Measurements from ENCODE around the gene TASP1. TPM values are rescaled to one million over a fixed set of nuclear protein-coding genes. Genes with fewer than 3 reads are reported as not detected.
"Not testable (repeated sequence)": the region's sequence is repeated elsewhere in the genome, so short reads cannot be mapped to it uniquely, and the experiment has no call there.

TASP1 gene
- total RNA-seq, 1 donor from 2014 or later = 9.6 TPM

DNA sequence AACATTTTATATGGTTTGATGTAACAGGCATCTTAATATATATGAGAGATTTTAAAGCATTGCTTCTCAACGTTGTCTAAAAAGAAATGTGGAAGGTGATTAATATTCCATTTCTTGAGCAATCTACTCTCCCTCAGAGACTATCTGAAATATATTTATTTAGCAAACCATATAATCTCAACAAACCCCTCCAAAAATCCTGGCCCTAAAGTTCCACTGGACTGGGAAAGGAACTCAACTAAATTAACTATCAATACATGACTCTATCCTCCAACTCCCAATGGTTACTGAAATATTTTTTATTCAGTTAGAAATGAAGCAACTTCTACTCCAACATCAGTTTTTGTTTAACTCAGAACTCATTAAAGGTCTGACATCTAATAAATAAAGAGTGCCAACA lies 6.3 kb downstream of the TASP1 start:
- H3K27ac Mint-ChIP-seq = no peak overlapping the region
- peaks cover 6% of the 10 kb centered on the region for H3K36me3 Mint-ChIP-seq (ENCODE audit: low read depth)
- no peak overlapping the region for H3K4me3 Mint-ChIP-seq (ENCODE audit: low read depth)
- H3K27me3 Mint-ChIP-seq (ENCODE audit: low read depth) = no peaks in the 10 kb centered on the region
- peaks cover 12% of the 10 kb centered on the region for H3K4me1 Mint-ChIP-seq (ENCODE audit: low read depth)
- H3K9me3 Mint-ChIP-seq = no peaks in the 10 kb centered on the region
- intact Hi-C loops (cut with micrococcal nuclease) = loop anchor here (10.0 kb wide), 1 partner anchor 82 kb away; no protein-coding TSS in a partner anchor
- no peak for DNase-seq (ENCODE audit: low spot score)

- H3K4me3 Mint-ChIP-seq (ENCODE audit: low read depth); intact Hi-C loops (cut with micrococcal nuclease); H3K4me1 Mint-ChIP-seq (ENCODE audit: low read depth); DNase-seq (ENCODE audit: low spot score); H3K36me3 Mint-ChIP-seq (ENCODE audit: low read depth); H3K9me3 Mint-ChIP-seq; H3K27ac Mint-ChIP-seq; H3K27me3 Mint-ChIP-seq (ENCODE audit: low read depth): not testable (repeated sequence)
Observed at GRCh38 chr20:13627525-13627924, 11.2 kb downstream of the TASP1 start.

- no peak overlapping the region for H3K27ac Mint-ChIP-seq
- no peaks in the 10 kb centered on the region for H3K27me3 Mint-ChIP-seq (ENCODE audit: low read depth)
- H3K36me3 Mint-ChIP-seq (ENCODE audit: low read depth) = peaks cover 3% of the 10 kb centered on the region
- peaks cover 3% of the 10 kb centered on the region for H3K4me1 Mint-ChIP-seq (ENCODE audit: low read depth)
- no peak for DNase-seq (ENCODE audit: low spot score)
- no peaks in the 10 kb centered on the region for H3K9me3 Mint-ChIP-seq
- H3K4me3 Mint-ChIP-seq (ENCODE audit: low read depth) = no peak overlapping the region
- intact Hi-C loops (cut with micrococcal nuclease) = no loop called here
Observed at GRCh38 chr20:13626724-13627123, 12.0 kb downstream of the TASP1 start.

DNA sequence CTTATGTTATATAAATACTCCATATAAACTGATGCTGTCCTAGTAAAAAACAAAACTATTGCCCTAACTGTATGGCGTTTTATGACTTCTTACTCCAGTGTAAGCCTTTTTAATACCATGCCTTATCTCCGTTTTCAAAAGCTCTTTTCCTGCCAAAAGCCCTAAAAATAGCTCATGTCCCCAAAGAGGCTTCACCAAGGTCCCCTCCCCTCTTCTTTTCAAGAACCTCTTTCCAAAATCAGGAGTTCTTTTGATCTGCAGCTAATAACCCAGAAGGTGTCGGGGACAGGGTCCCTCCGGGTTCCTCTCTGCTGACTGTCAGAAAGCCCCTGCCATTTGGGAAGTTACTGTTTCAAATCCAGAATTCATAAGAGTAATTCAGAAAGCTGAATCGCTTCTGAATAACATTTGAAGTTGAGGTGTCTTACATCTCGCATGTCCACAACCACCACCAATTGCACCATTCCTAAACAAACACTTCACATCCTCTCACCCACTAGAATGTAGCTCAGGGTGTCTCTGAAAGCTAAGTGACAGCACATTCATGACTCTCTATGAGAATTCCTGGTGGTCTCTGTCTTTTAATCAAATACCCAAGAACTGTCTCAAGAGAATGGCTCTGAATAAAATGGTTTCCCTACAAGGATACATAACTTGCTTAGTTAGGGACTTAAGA lies 13.3 kb downstream of the TASP1 start:
- Mint-ChIP-seq H3K27ac (no peak overlapping the region), H3K9me3 (no peaks in the 10 kb centered on the region), H3K4me3 (ENCODE audit: low read depth) (no peak overlapping the region), H3K27me3 (ENCODE audit: low read depth) (no peaks in the 10 kb centered on the region), H3K36me3 (ENCODE audit: low read depth) (peaks cover 3% of the 10 kb centered on the region), H3K4me1 (ENCODE audit: low read depth) (peaks cover 3% of the 10 kb centered on the region)
- intact Hi-C loops (cut with micrococcal nuclease) = no loop called here
- no peak for DNase-seq (ENCODE audit: low spot score)

GRCh38 chr20:13619415-13619814 lies 19.3 kb downstream of the TASP1 start:
- H3K27me3 Mint-ChIP-seq (ENCODE audit: low read depth); intact Hi-C loops (cut with micrococcal nuclease); H3K4me1 Mint-ChIP-seq (ENCODE audit: low read depth); H3K9me3 Mint-ChIP-seq; H3K27ac Mint-ChIP-seq; H3K4me3 Mint-ChIP-seq (ENCODE audit: low read depth); H3K36me3 Mint-ChIP-seq (ENCODE audit: low read depth); DNase-seq (ENCODE audit: low spot score): not testable (repeated sequence)

DNA sequence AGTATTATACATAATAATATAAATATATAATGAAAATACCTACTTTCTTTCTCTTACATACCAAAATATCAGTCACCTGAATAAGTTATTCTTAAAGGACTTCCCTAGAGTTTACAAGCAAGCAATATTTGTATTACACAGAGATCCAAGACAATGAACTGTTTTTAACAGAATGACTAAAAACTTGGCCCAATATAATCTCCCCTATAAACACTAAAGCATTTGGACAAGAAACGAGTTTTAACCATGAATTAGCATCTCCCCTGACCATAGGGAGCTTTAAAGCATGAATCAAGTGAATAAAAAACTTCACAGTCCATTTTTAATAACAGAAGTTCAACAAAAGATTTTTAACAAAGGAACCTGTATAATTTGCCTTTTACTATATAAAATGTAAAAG lies 20.3 kb downstream of the TASP1 start:
- DNase-seq (ENCODE audit: low spot score); H3K4me3 Mint-ChIP-seq (ENCODE audit: low read depth); H3K4me1 Mint-ChIP-seq (ENCODE audit: low read depth); H3K27ac Mint-ChIP-seq; intact Hi-C loops (cut with micrococcal nuclease); H3K27me3 Mint-ChIP-seq (ENCODE audit: low read depth); H3K36me3 Mint-ChIP-seq (ENCODE audit: low read depth); H3K9me3 Mint-ChIP-seq: not testable (repeated sequence)

DNA sequence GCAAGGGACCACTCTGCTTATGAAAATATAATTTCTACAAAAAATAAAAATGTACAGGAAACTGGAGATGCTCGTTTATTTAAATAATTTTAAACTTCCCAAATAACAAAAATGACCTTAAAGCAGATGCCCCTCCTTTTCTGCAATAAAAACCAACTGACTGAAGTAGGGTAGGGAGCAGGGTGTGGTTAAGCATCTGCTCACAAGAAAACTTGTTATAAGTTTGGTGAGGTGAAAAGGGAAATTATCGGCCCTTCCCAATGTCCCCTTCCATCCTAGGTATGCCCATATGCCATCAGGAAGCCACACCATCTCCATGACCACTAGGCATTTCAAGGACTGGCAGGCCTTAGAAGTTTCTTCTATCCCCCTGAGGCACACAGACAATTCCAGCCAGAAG lies 21.1 kb downstream of the TASP1 start:
- H3K4me1 Mint-ChIP-seq (ENCODE audit: low read depth); DNase-seq (ENCODE audit: low spot score); H3K27ac Mint-ChIP-seq; H3K36me3 Mint-ChIP-seq (ENCODE audit: low read depth); H3K27me3 Mint-ChIP-seq (ENCODE audit: low read depth); intact Hi-C loops (cut with micrococcal nuclease); H3K9me3 Mint-ChIP-seq; H3K4me3 Mint-ChIP-seq (ENCODE audit: low read depth): not testable (repeated sequence)

DNA sequence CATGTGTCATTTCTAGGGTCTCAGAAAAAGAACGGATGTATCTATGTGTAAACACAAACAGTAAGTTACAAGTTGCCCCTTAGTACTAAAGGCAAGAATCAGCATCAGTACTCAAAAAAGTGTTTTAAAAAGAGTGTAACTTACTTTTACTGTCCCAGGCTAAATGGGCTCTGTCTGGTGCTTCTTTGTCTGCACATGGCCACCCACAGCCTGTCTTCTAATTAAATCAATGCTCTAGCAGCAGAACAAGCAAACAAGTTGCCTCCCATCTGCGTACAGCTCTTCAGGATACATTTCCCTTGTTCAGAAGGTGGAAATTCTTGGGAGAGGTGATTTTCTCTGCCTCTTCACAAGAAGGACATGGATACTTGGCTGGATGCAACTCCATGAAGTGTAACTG lies 22.0 kb downstream of the TASP1 start:
- H3K4me1 Mint-ChIP-seq (ENCODE audit: low read depth); H3K4me3 Mint-ChIP-seq (ENCODE audit: low read depth); H3K36me3 Mint-ChIP-seq (ENCODE audit: low read depth); H3K9me3 Mint-ChIP-seq; intact Hi-C loops (cut with micrococcal nuclease); DNase-seq (ENCODE audit: low spot score); H3K27me3 Mint-ChIP-seq (ENCODE audit: low read depth); H3K27ac Mint-ChIP-seq: not testable (repeated sequence)

GRCh38 chr20:13613917-13614316 lies 24.8 kb downstream of the TASP1 start:
- no peaks in the 10 kb centered on the region for H3K27me3 Mint-ChIP-seq (ENCODE audit: low read depth)
- no peak overlapping the region for H3K4me3 Mint-ChIP-seq (ENCODE audit: low read depth)
- H3K27ac Mint-ChIP-seq = no peak overlapping the region

GRCh38 chr20:13611611-13612125 lies 27.1 kb downstream of the TASP1 start:
- peaks cover 16% of the 10 kb centered on the region for H3K36me3 Mint-ChIP-seq (ENCODE audit: low read depth)
- intact Hi-C loops (cut with micrococcal nuclease) = no loop called here
- H3K27me3 Mint-ChIP-seq (ENCODE audit: low read depth) = no peaks in the 10 kb centered on the region
- no peak overlapping the region for H3K4me3 Mint-ChIP-seq (ENCODE audit: low read depth)
- no peak for DNase-seq (ENCODE audit: low spot score)
- no peaks in the 10 kb centered on the region for H3K4me1 Mint-ChIP-seq (ENCODE audit: low read depth)
- H3K27ac Mint-ChIP-seq = no peak overlapping the region
- H3K9me3 Mint-ChIP-seq = no peaks in the 10 kb centered on the region

More at GRCh38 chr20:13613917-13614316, 24.8 kb downstream of the TASP1 start:
- intact Hi-C loops (cut with micrococcal nuclease) = no loop called here
- Mint-ChIP-seq H3K36me3 (ENCODE audit: low read depth) (peaks cover 10% of the 10 kb centered on the region), H3K4me1 (ENCODE audit: low read depth) (no peaks in the 10 kb centered on the region), H3K9me3 (no peaks in the 10 kb centered on the region)
- no peak for DNase-seq (ENCODE audit: low spot score)

DNA sequence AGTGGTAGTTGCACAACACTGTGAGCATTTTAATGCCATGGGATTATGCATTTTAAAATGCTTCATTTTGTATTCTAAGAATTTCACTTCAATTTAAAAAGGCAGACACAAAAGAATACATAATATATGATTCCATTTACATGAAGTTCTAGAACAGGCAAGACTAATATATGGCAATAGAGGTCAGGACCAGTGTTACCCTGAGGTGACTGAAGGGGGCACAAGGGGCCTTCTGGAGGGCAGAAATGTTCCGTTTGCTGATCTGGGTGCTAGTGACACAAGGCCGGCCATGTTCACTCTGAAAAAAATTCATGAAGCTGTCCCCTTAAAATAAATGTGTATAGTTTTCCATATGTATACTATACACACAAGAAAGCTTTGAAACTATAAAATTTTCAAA lies 28.5 kb downstream of the TASP1 start:
- Mint-ChIP-seq H3K36me3 (ENCODE audit: low read depth) (peaks cover 7% of the 10 kb centered on the region), H3K27me3 (ENCODE audit: low read depth) (no peaks in the 10 kb centered on the region), H3K4me1 (ENCODE audit: low read depth) (no peaks in the 10 kb centered on the region), H3K9me3 (no peaks in the 10 kb centered on the region), H3K4me3 (ENCODE audit: low read depth) (no peak overlapping the region), H3K27ac (no peak overlapping the region)
- intact Hi-C loops (cut with micrococcal nuclease) = no loop called here
- DNase-seq (ENCODE audit: low spot score) = no peak

- Mint-ChIP-seq H3K4me3 (ENCODE audit: low read depth) (no peak overlapping the region), H3K36me3 (ENCODE audit: low read depth) (peaks cover 10% of the 10 kb centered on the region), H3K9me3 (no peaks in the 10 kb centered on the region), H3K4me1 (ENCODE audit: low read depth) (no peaks in the 10 kb centered on the region), H3K27me3 (ENCODE audit: low read depth) (no peaks in the 10 kb centered on the region), H3K27ac (no peak overlapping the region)
- intact Hi-C loops (cut with micrococcal nuclease) = no loop called here
- no peak for DNase-seq (ENCODE audit: low spot score)
Observed at GRCh38 chr20:13608066-13608465, 30.7 kb downstream of the TASP1 start.

- intact Hi-C loops (cut with micrococcal nuclease); DNase-seq (ENCODE audit: low spot score); H3K27ac Mint-ChIP-seq; H3K4me3 Mint-ChIP-seq (ENCODE audit: low read depth); H3K9me3 Mint-ChIP-seq; H3K27me3 Mint-ChIP-seq (ENCODE audit: low read depth); H3K4me1 Mint-ChIP-seq (ENCODE audit: low read depth): not testable (repeated sequence)
- H3K36me3 Mint-ChIP-seq (ENCODE audit: low read depth) = peaks cover 11% of the 10 kb centered on the region
Observed at GRCh38 chr20:13593423-13593822, 45.3 kb downstream of the TASP1 start.

- Mint-ChIP-seq H3K27me3 (ENCODE audit: low read depth) (no peaks in the 10 kb centered on the region), H3K4me1 (ENCODE audit: low read depth) (no peaks in the 10 kb centered on the region), H3K36me3 (ENCODE audit: low read depth) (peaks cover 21% of the 10 kb centered on the region), H3K27ac (no peak overlapping the region), H3K4me3 (ENCODE audit: low read depth) (no peak overlapping the region), H3K9me3 (peaks cover 16% of the 10 kb centered on the region)
- intact Hi-C loops (cut with micrococcal nuclease) = no loop called here
- no peak for DNase-seq (ENCODE audit: low spot score)
Observed at GRCh38 chr20:13588049-13588448, 50.7 kb downstream of the TASP1 start.

All from activated T-helper 2 cell treated with anti-CD3 and anti-CD28 coated beads, Interferon-gamma antibody, Interleukin-2, Interleukin-4, amounts not matched to agents 10 μg/mL and 5 μg/mL and 100 μg/mL, durations not matched to agents 14 hours and 24 hours and 36 hours (primary cell).